T-cell (primary cell): ENCODE results near the gene LIAS. TPM values are rescaled to one million over a fixed set of nuclear protein-coding genes. Genes with fewer than 3 reads are reported as not detected.

Experiments used
- ATAC-seq, 4 experiments: fragments of 200-7000 bp in 3 of 4; fragments of 150-1000 bp in 1 of 4; cut with Tn5 transposase; replicated peaks in 1 of 4; 1 replicate in 3 of 4; 2 replicates in 1 of 4; pipeline ENCODE4 v1.10.0; 2021; ENCODE audit warnings: moderate library complexity in 3 of 4, mild to moderate bottlenecking in 2 of 4, moderate number of reproducible peaks in 1 of 4
- CTCF ChIA-PET, 2 donors: fragments of 300-600 bp; sonication (Branson Sonifier 250); formaldehyde crosslinking; loops; one replicate each; lab custom pipeline; 2022; ENCODE audit warnings: antibody characterized with exemption in 2 of 2; lab: Charles Lee
- POLR2A ChIA-PET, 2 donors: fragments of 300-600 bp; sonication (Branson Sonifier 250); formaldehyde crosslinking; loops; one replicate each; lab custom pipeline; 2022; ENCODE audit warnings: antibody characterized with exemption in 2 of 2; lab: Charles Lee
- DNase-seq, 35 experiments: peaks; one replicate each; pipeline versions ENCODE4 v3.0.0 to v3.0.0-alpha.2; 2013 to 2023
- H3K27ac ChIP-seq: one replicate; pipeline ENCODE4 v1.5.1; 2013; ENCODE audit warnings: low read length
- H3K27me3 ChIP-seq, 2 experiments: replicated peaks in 1 of 2; 1 replicate in 1 of 2; 2 replicates in 1 of 2; pipeline versions ENCODE4 v1.6.1 to v1.7.0; 2013; ENCODE audit warnings: low read length in 1 of 2, mixed read lengths in 1 of 2; ENCODE audit not compliant: control insufficient read depth in 2 of 2, insufficient read depth in 2 of 2; ENCODE audit errors: extremely low read depth in 1 of 2
- H3K36me3 ChIP-seq, 2 donors: 1 replicate in 1 of 2; 2 replicates in 1 of 2; pipeline versions ENCODE4 v1.6.1 to v1.7.0; 2013; ENCODE audit warnings: low read length in 1 of 2; ENCODE audit not compliant: control insufficient read depth in 2 of 2, insufficient read depth in 1 of 2; ENCODE audit errors: extremely low read depth in 1 of 2
- H3K4me1 ChIP-seq, 2 experiments: 1 replicate in 1 of 2; 2 replicates in 1 of 2; pipeline versions ENCODE4 v1.6.1 to v1.7.0; 2013; ENCODE audit warnings: low read length in 2 of 2, mixed read lengths in 1 of 2; ENCODE audit not compliant: insufficient read depth in 2 of 2, control insufficient read depth in 1 of 2; ENCODE audit errors: extremely low read depth in 1 of 2
- H3K4me3 ChIP-seq, 2 donors: 1 replicate in 1 of 2; 2 replicates in 1 of 2; pipeline versions ENCODE4 v1.5.1 to v1.7.0; 2013; ENCODE audit warnings: mild to moderate bottlenecking in 2 of 2, low read length in 1 of 2, moderate library complexity in 1 of 2; ENCODE audit not compliant: control insufficient read depth in 1 of 2; ENCODE audit errors: extremely low read depth in 1 of 2
- H3K9me3 ChIP-seq: 2 replicates; pipeline ENCODE4 v1.7.0; 2013
- H3K27ac Mint-ChIP-seq, 2 donors: one replicate each; pipeline ENCODE4 v1.8.0; 2020 to 2021; ENCODE audit warnings: mild to moderate bottlenecking in 2 of 2, mixed read lengths in 2 of 2
- H3K27me3 Mint-ChIP-seq, 2 donors: one replicate each; pipeline ENCODE4 v1.8.0; 2021 to 2022; ENCODE audit warnings: mixed read lengths in 2 of 2
- H3K36me3 Mint-ChIP-seq: one replicate; pipeline ENCODE4 v1.8.0; 2021; ENCODE audit warnings: mixed read lengths
- H3K4me1 Mint-ChIP-seq, 3 donors: one replicate each; pipeline ENCODE4 v1.8.0; 2020 to 2022; ENCODE audit warnings: mixed read lengths in 3 of 3, mild to moderate bottlenecking in 1 of 3
- H3K4me3 Mint-ChIP-seq, 3 donors: one replicate each; pipeline ENCODE4 v1.8.0; 2020 to 2022; ENCODE audit warnings: mild to moderate bottlenecking in 3 of 3, mixed read lengths in 3 of 3, moderate library complexity in 3 of 3
- H3K9me3 Mint-ChIP-seq, 3 donors: one replicate each; pipeline ENCODE4 v1.8.0; 2020 to 2022; ENCODE audit warnings: mixed read lengths in 3 of 3
- WGBS: methylation state at CpG from one replicate; pipeline ENCODE4 v1.1.5; 2013; ENCODE audit warnings: missing lambda C conversion rate; ENCODE audit not compliant: insufficient coverage; 5-methylcytosine and 5-hydroxymethylcytosine counted together
- total RNA-seq, 35 experiments: library from RNA in 6 of 35; stranded (reverse) in 6 of 35; fragments of 120-200 nt in 1 of 35; gene quantifications; one replicate each; pipeline versions ENCODE4 v1.2.1 to v1.2.4 and lab custom pipeline; 2013 to 2026

The LIAS gene
- total RNA-seq, 5 donors from 2014 or later (not counting 1 experiment from before 2014, with no cell fraction given), result 11.3 to 22.8 (median 19.5) TPM

GRCh38 chr4:39472396-39472795 lies 13.5 kb downstream of the LIAS start:
- no peaks in the 10 kb centered on the region for H3K27me3 ChIP-seq
- no peaks in the 10 kb centered on the region for H3K4me1 ChIP-seq
- ATAC-seq (no peak), DNase-seq (no peak)
- Mint-ChIP-seq H3K27ac (no peak overlapping the region), H3K4me3 (no peak overlapping the region), H3K9me3 (no peaks in the 10 kb centered on the region), H3K27me3 (no peaks in the 10 kb centered on the region), H3K4me1 (peaks cover 0 to 5% (median 2%) of the 10 kb centered on the region in 3 donors), H3K36me3 (peaks cover 19% of the 10 kb centered on the region)
- no CpG with 5 or more reads among the region's 3 CpGs for WGBS
- H3K36me3 ChIP-seq, result peaks cover 0 to 32% of the 10 kb centered on the region in 2 donors
- POLR2A ChIA-PET, result interaction anchor here in 1 of 2 donors (0.6 kb wide), 1 partner anchor 1057 kb away, joined by 13 read pairs; no protein-coding TSS in a partner anchor
- H3K27ac ChIP-seq, result no peak overlapping the region
- no peaks in the 10 kb centered on the region for H3K9me3 ChIP-seq
- no peak overlapping the region for H3K4me3 ChIP-seq
- CTCF ChIA-PET, result interaction anchor here in 1 of 2 donors (0.6 kb wide), 1 partner anchor 188 kb away, joined by 3 read pairs; no protein-coding TSS in a partner anchor

- Histone ChIP-seq H3K4me1 (no peaks in the 10 kb centered on the region), H3K27ac (no peak overlapping the region), H3K36me3 (peaks cover 2 to 19% of the 10 kb centered on the region in 2 donors), H3K4me3 (no peak overlapping the region), H3K27me3 (no peaks in the 10 kb centered on the region), H3K9me3 (no peaks in the 10 kb centered on the region)
- no peak for ATAC-seq
- H3K27me3 Mint-ChIP-seq, result no peaks in the 10 kb centered on the region
- no peaks in the 10 kb centered on the region for H3K4me1 Mint-ChIP-seq
- CTCF ChIA-PET, result no interaction called here
- peaks cover 22% of the 10 kb centered on the region for H3K36me3 Mint-ChIP-seq
- POLR2A ChIA-PET, result interaction anchor here in 1 of 2 donors (0.5 kb wide), 1 partner anchor 50 kb away, joined by 3 read pairs; no protein-coding TSS in a partner anchor
- no peak overlapping the region for H3K4me3 Mint-ChIP-seq
- 89% methylated on average over 4 of the region's 5 CpGs for WGBS
- H3K9me3 Mint-ChIP-seq, result no peaks in the 10 kb centered on the region
- no peak overlapping the region for H3K27ac Mint-ChIP-seq
- no peak for DNase-seq
These were observed 17.5 kb downstream of the LIAS start for GRCh38 chr4:39476187-39476895.

GRCh38 chr4:39480251-39480650 lies 21.4 kb downstream of the LIAS start:
- Mint-ChIP-seq H3K4me3 (no peak overlapping the region), H3K27ac (no peak overlapping the region), H3K9me3 (peaks cover 0 to 6% (median 6%) of the 10 kb centered on the region in 3 donors), H3K27me3 (no peaks in the 10 kb centered on the region), H3K36me3 (peaks cover 18% of the 10 kb centered on the region), H3K4me1 (no peaks in the 10 kb centered on the region)
- ChIA-PET CTCF (no interaction called here), POLR2A (no interaction called here)
- WGBS, result 99% methylated on average over 24 of the region's 27 CpGs
- Histone ChIP-seq H3K36me3 (peaks cover 2 to 4% of the 10 kb centered on the region in 2 donors), H3K27ac (no peak overlapping the region), H3K27me3 (no peaks in the 10 kb centered on the region), H3K4me1 (no peaks in the 10 kb centered on the region), H3K9me3 (no peaks in the 10 kb centered on the region), H3K4me3 (no peak overlapping the region)
- ATAC-seq (no peak), DNase-seq (no peak)

- Histone ChIP-seq H3K27ac (no peak overlapping the region), H3K36me3 (peaks cover 2 to 4% of the 10 kb centered on the region in 2 donors), H3K27me3 (no peaks in the 10 kb centered on the region), H3K4me3 (no peak overlapping the region), H3K4me1 (no peaks in the 10 kb centered on the region), H3K9me3 (no peaks in the 10 kb centered on the region)
- H3K4me3 Mint-ChIP-seq, result no peak overlapping the region
- H3K27me3 Mint-ChIP-seq, result no peaks in the 10 kb centered on the region
- H3K36me3 Mint-ChIP-seq, result peaks cover 16% of the 10 kb centered on the region
- DNase-seq (no peak), ATAC-seq (no peak)
- H3K4me1 Mint-ChIP-seq, result no peaks in the 10 kb centered on the region
- WGBS, result 83% methylated on average over 16 of the region's 21 CpGs
- peaks cover 0 to 6% (median 6%) of the 10 kb centered on the region in 3 donors for H3K9me3 Mint-ChIP-seq
- no peak overlapping the region for H3K27ac Mint-ChIP-seq
- CTCF ChIA-PET, result no interaction called here
- POLR2A ChIA-PET, result interaction anchor here in 1 of 2 donors (0.6 kb wide), 1 partner anchor 21 kb away, joined by 5 read pairs; no protein-coding TSS in a partner anchor
These were observed 22.2 kb downstream of the LIAS start for GRCh38 chr4:39480902-39481695.

- H3K36me3 ChIP-seq, result peaks cover 0 to 2% of the 10 kb centered on the region in 2 donors
- Mint-ChIP-seq H3K9me3 (peaks cover 0 to 6% (median 6%) of the 10 kb centered on the region in 3 donors), H3K36me3 (peaks cover 7% of the 10 kb centered on the region), H3K27ac (no peak overlapping the region), H3K27me3 (no peaks in the 10 kb centered on the region), H3K4me3 (no peak overlapping the region), H3K4me1 (no peaks in the 10 kb centered on the region)
- DNase-seq, result no peak
- POLR2A ChIA-PET, result no interaction called here
- H3K4me3 ChIP-seq, result no peak overlapping the region
- no peaks in the 10 kb centered on the region for H3K4me1 ChIP-seq
- no peaks in the 10 kb centered on the region for H3K27me3 ChIP-seq
- no peaks in the 10 kb centered on the region for H3K9me3 ChIP-seq
- no peak overlapping the region for H3K27ac ChIP-seq
- CTCF ChIA-PET, result no interaction called here
- no peak for ATAC-seq
- WGBS, result 100% methylated on average over 1 of the region's 6 CpGs
These were observed 25.9 kb downstream of the LIAS start for GRCh38 chr4:39484582-39485272.

GRCh38 chr4:39486221-39486804 lies 27.5 kb downstream of the LIAS start:
- Histone ChIP-seq H3K27me3 (no peaks in the 10 kb centered on the region), H3K36me3 (no peaks in the 10 kb centered on the region), H3K9me3 (no peaks in the 10 kb centered on the region), H3K4me3 (no peak overlapping the region), H3K4me1 (no peaks in the 10 kb centered on the region), H3K27ac (no peak overlapping the region)
- DNase-seq, result no peak
- CTCF ChIA-PET, result interaction anchor here in 1 of 2 donors (0.6 kb wide), 1 partner anchor 215 kb away, joined by 3 read pairs; no protein-coding TSS in a partner anchor
- H3K4me3 Mint-ChIP-seq, result no peak overlapping the region
- no peak overlapping the region for H3K27ac Mint-ChIP-seq
- no peaks in the 10 kb centered on the region for H3K4me1 Mint-ChIP-seq
- H3K36me3 Mint-ChIP-seq, result no peaks in the 10 kb centered on the region
- WGBS, result 76% methylated on average over 10 of the region's 10 CpGs
- POLR2A ChIA-PET, result no interaction called here
- peaks cover 0 to 6% (median 6%) of the 10 kb centered on the region in 3 donors for H3K9me3 Mint-ChIP-seq
- ATAC-seq, result no peak
- no peaks in the 10 kb centered on the region for H3K27me3 Mint-ChIP-seq
